GM18507 (cell line): ENCODE results near the gene RHOH.

ENCODE experiments used
- DNase-seq: peaks from one replicate; pipeline ENCODE4 v3.0.0; 2011; ENCODE audit warnings: low read depth; ENCODE audit not compliant: insufficient read length; ENCODE audit errors: extremely low spot score
- FAIRE-seq: peaks from 2 replicates; lab custom pipeline; 2011; peaks lifted over from hg19 to GRCh38; lab: Jason Lieb, UNC

RHOH gene

DNA sequence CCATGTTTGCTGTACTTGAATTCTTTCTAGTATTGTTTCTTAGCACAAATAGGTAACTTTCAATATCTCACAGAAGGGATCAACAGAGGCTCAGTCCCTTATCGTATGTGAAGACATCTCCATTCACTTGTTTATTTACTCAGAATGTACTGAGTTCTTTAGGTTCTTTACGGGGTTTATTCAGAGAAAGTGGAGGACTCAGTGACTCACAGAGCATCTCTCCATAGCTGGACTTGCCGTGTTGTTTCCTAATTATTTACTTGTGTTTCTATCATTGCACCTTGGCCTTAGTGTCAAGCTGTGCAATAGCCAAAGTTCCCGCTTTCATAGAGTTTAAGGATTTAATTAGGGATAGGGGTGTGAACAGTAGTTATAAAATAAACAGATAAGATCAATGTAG is 57.1 kb downstream of the RHOH start:
- no peak for DNase-seq
- no peak for FAIRE-seq

- no peak for FAIRE-seq
- DNase-seq = no peak
Measured at GRCh38 chr4:40254608-40255392, 58.0 kb downstream of the RHOH start.

DNA sequence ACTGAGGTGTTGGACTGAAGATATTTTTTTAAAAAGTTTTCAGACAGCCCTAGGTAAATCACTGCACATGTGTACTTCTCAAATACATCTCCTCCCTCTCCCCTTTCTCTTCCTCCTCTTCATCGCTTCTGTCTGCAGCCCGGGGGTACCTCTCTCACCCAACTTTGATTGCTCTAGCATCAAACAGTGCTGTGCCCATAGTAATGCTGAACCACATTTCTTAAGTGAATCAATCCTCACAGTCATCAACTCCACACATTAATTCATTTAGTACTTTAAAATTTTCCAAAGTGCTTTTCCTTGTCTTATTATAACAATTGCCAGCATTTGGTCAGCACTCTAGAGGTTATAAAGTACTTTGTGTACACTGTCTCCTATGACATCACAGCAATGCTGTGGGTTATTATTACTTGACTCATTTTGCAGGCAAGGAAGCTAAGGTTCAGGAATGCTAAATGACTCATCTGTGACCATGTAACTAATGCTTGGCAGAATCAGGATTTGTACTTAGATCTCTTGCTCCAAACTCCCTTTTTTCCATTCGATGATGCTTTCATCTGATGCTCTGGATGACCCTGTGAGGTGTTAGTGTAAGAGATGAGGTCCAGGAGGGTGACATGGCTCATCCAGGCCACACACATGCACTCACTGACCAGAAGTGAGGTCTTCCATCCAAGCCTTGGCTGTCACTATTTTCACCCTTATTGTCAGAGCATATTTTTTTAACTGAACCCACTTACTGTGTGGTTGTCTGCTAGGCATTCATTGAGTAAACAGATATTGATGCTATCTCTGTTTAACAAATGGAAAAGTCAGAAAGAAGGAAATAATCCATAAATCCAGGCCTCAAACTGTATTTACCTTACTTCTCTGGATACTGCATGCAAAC is 58.8 kb downstream of the RHOH start:
- FAIRE-seq = no peak

GRCh38 chr4:40256329-40256728 is 59.5 kb downstream of the RHOH start:
- DNase-seq (no peak), FAIRE-seq (no peak)

More for the DNA sequence above, 58.8 kb downstream of the RHOH start:
- DNase-seq = no peak

DNA sequence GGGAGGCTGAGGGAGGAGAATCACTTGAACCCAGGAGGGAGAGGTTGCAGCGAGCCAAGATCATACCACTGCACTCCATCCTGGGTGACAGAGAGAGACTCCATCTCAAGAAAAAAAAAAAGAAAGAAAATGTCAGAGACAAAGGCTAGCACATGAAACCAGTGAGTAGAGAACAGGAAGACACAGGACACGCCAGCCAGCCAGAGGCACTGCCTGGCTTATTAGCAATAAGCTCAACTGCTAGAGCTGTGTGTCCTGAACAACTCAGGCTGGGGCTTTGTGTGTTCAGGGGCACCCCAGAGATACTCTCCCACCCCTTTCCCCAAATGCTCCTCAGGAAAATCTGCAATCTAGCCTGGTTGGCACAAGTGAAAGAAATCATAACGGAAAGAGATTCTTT is 60.0 kb downstream of the RHOH start:
- FAIRE-seq = no peak
- no peak for DNase-seq

DNA sequence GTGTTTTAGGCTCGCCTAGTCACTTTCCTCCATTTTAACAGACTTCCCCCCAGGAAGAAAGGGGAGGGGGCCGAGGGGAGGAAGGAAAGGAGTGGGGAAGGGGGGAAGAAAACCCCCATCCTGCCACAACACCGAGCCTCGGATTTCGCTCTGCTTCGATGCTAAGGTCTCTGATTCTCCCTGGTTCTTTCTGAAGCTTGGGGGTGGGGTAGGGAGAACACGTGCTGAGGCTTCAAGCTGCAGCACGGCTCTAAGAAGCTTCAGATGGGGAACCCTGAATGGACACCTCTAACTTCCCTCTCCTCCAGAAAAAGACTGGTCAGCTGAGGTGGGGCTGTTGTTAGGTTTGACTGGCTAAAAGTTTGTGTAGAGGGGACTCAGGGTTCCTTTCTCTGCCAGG is 61.8 kb downstream of the RHOH start:
- FAIRE-seq (no peak), DNase-seq (no peak)

DNA sequence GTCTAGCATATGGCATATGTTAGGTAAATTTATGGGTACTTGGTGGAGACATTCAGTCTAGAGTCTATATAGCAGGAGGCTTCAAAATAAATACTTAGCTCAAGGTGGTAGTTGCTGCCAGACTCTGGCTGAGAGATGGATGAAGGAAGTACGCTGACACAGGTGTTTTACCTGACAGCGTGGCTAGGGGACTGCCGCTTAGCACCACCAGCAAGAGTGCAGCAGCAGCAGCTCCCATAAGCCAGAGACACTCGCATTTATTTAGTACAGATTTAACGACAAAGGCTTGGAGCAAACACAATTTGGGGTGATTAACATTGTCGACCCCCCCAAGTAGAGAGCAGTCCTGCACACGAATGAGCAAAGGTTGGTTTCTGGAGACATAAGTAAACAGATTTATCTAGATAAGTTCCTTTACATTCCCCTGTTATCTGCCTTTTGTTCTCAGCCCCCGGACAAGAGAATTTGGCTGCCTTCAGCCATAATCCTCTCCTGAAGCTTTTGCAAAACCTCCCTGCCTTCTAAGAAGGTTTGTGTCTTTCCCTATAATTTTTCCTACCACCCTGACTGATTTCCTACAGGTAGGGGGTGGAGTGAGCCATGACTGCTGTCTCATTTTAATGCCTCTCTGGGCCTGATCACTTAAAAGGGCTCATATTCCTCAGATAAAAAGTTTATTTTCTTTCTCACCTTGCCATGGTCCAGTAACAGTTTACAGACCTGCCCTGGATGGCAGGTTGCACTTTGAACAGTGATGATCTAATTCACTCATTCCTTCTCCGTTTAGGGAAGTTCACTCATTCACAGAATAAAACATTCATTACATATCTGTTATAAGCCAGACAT is 64.6 kb downstream of the RHOH start:
- FAIRE-seq (no peak), DNase-seq (no peak)

GRCh38 chr4:40262077-40262528 is 65.3 kb downstream of the RHOH start:
- FAIRE-seq = no peak
- DNase-seq = no peak

DNA sequence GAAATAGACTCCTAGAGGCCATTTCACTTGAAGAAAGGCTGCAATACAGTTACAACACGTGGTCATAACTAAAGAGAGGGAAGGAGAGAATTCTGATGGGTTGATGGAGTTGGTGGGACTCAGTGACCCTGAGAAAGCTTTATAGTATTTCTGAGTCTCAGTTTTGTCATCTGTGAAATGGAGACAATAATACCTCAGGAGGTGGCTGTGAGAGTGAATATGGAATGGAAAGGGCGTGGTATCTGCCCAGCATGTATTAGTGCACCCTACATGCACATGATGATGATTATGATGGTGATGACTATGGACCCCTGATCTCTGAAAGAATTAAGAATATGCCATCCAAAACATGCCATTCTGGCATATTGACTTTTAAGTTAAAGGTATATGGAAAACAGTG is 66.0 kb downstream of the RHOH start:
- DNase-seq = no peak
- FAIRE-seq = no peak

GRCh38 chr4:40264497-40264896 is 67.7 kb downstream of the RHOH start:
- no peak for DNase-seq
- no peak for FAIRE-seq

GRCh38 chr4:40264995-40265909 is 68.4 kb downstream of the RHOH start:
- no peak for DNase-seq
- no peak for FAIRE-seq

DNA sequence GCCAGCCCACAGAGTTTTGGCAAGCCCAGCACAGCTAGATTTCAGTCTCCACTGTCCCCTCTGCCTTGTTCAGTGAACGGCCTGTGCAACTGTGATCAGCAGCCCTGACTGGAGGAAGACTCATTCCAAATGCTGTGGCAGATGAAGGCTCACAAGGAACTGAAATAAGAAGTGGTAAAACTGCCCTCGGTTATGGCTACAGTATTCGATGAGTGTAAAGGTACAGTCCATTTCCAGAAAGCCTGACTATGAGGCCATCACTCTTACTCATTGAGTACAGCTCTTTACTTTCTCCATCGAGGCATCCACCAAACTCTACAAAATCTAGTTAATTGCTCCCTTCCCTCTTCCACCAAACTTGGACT is 69.1 kb downstream of the RHOH start:
- no peak for FAIRE-seq

GRCh38 chr4:40269133-40269532 is 72.3 kb downstream of the RHOH start:
- FAIRE-seq = no peak
- no peak for DNase-seq

More for the DNA sequence above, 69.1 kb downstream of the RHOH start:
- no peak for DNase-seq

DNA sequence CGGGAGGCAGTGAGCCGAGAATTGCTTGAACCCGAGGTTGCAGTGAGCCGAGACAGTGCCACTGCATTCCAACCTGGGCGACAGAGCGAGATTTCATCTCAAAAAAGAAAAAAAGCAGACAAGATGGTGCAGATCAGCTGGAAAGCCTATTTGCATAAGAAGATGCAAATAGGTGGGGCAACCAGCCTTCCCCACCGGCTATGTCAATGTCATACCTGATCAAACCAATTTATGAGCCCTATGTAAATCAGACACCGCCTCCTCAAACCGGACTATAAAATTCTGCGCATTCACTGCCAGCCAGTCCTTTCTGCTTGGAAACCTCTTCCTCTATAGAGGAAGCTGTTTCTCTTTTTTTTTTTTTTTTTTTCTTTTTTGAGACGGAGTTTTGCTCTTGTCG is 73.8 kb downstream of the RHOH start:
- DNase-seq (no peak), FAIRE-seq (no peak)

- FAIRE-seq = no peak
Measured at GRCh38 chr4:40275065-40275730, 78.4 kb downstream of the RHOH start.

DNA sequence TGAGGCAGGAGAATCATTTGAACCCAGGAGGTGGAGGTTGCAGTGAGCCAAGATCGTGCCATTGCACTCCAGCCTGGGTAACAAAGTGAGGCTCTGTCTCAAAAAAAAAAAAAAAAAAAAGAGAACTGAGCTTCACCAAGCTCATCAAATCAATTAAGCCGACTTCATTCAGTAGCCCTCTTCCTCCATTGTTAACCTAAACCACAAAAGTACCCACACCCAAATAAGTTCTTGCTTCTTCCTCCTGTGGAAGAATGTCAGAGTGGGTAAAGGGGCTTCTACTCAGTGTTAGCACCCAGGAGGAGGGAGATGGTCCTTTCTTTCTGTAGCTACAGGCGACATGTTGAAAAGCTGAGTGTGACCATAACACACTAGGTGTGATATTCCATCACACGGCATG is 79.7 kb downstream of the RHOH start:
- FAIRE-seq = no peak
- no peak for DNase-seq

More at GRCh38 chr4:40275065-40275730, 78.4 kb downstream of the RHOH start:
- DNase-seq = no peak

- DNase-seq = no peak
- FAIRE-seq = no peak
Measured at GRCh38 chr4:40280586-40280985, 83.8 kb downstream of the RHOH start.

DNA sequence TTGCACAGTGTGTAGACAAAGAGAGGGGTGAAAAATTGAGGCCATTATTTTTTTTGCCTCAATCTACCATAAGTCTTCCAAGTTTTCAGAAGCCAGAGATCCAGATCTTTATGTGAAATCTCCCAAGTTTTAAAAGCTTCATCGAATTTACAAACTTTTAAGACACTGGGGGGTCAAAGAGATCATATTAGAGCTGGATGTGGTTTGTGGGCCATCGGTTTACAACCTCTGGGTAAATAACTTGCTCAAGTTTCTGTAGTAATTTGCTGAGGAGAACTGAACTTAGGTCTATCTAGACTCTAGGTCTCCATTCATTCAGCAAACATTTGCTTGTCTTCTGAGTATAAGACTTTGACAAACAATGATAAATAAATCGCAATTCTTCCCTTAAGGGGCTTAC is 84.3 kb downstream of the RHOH start:
- FAIRE-seq = no peak
- DNase-seq = no peak
